Measurements from ENCODE around the gene RNF227. TPM values are rescaled to one million over a fixed set of nuclear protein-coding genes. Genes with fewer than 3 reads are reported as not detected.
A peak's percentile ranks its signal among the peaks of the same experiment; 100 is the strongest.

Gene RNF227
- total RNA-seq, 1 experiment from 2014 or later = 0.83 TPM

DNA sequence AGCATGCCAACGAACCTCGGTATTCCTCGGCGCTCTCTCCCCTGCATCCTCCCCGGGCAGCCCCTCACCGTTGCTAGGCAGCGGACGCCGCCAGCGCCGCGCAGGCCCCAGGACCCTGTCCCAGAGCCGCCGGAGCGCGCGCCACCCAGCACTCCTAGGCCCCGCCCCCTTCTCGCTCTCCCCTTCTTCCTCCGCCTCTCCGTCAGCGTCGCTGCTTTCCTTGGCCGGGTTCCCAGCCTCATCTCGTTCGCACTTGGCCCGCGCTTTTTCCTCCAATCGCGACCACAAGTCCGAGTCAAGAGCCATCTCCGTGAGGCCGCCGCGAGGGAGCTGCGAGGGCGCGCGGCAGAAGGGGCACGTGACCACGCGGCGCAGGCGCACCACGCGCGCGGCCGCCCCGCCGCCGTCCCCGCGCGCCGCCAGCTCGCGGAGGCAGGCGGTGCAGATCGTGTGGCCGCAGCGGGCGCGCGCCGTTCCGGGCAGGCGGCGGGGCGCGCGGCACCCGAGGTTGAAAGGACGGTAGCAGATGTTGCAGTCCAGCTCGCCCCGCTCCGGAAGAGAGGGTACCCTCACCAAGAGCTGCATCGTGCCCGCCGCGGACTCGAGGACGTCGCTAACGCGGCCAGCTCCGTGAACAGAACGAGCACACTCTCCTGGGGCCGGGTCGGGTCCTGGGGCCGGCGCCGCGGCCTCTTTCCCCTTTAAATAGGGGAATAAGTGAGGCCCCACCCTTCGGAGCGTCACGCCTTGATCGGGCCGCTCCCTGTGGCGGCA lies at the start of gene RNF227 (continued):
- TF ChIP-seq, protein P1, sequence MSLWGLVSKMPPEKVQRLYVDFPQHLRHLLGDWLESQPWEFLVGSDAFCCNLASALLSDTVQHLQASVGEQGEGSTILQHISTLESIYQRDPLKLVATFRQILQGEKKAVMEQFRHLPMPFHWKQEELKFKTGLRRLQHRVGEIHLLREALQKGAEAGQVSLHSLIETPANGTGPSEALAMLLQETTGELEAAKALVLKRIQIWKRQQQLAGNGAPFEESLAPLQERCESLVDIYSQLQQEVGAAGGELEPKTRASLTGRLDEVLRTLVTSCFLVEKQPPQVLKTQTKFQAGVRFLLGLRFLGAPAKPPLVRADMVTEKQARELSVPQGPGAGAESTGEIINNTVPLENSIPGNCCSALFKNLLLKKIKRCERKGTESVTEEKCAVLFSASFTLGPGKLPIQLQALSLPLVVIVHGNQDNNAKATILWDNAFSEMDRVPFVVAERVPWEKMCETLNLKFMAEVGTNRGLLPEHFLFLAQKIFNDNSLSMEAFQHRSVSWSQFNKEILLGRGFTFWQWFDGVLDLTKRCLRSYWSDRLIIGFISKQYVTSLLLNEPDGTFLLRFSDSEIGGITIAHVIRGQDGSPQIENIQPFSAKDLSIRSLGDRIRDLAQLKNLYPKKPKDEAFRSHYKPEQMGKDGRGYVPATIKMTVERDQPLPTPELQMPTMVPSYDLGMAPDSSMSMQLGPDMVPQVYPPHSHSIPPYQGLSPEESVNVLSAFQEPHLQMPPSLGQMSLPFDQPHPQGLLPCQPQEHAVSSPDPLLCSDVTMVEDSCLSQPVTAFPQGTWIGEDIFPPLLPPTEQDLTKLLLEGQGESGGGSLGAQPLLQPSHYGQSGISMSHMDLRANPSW (CRISPR knock-in tag; conservative IDR thresholded peaks at IDR 0.05; ENCODE audit: low read depth) = no peak
- TF ChIP-seq GABPB1 (CRISPR knock-in tag; IDR thresholded peaks at IDR 0.05) (peak; percentile 73; the same call in 1 of the 2 replicates), ELF4 (CRISPR knock-in tag; IDR thresholded peaks at IDR 0.05; ENCODE audit: low read depth) (no peak; the same call in 1 of the 2 replicates), ZBTB21 (CRISPR knock-in tag; IDR thresholded peaks at IDR 0.05; ENCODE audit: borderline replicate concordance) (0 out of 2 replicates have a peak, but pooled peaks have one; percentile 74), MYBL2 (CRISPR knock-in tag; IDR thresholded peaks at IDR 0.05) (peak; percentile 88; the same call in 1 of the 2 replicates), OVOL2 (CRISPR knock-in tag; IDR thresholded peaks at IDR 0.05; ENCODE audit: borderline replicate concordance) (no peak), NR3C1 (CRISPR knock-in tag; conservative IDR thresholded peaks at IDR 0.05; ENCODE audit: low read depth) (peak; percentile 95; the same call in 1 of the 2 replicates), SP1 (CRISPR knock-in tag; conservative IDR thresholded peaks at IDR 0.05) (peak; percentile 87), ATF1 (CRISPR knock-in tag; IDR thresholded peaks at IDR 0.05) (0 out of 2 replicates have a peak, but pooled peaks have one; percentile 43), ETV6 (CRISPR knock-in tag; IDR thresholded peaks at IDR 0.05) (peak; percentile 85), KAT7 (CRISPR knock-in tag; IDR thresholded peaks at IDR 0.05; ENCODE audit: borderline replicate concordance) (peak; percentile 96; the same call in 1 of the 2 replicates), GRHL2 (CRISPR knock-in tag; IDR thresholded peaks at IDR 0.05; ENCODE audit: insufficient replicate concordance, severe bottlenecking) (no peak), ZSCAN18 (CRISPR knock-in tag; IDR thresholded peaks at IDR 0.05) (no peak), ZNF416 (CRISPR knock-in tag; IDR thresholded peaks at IDR 0.05) (no peak), MXD4 (CRISPR knock-in tag; IDR thresholded peaks at IDR 0.05; ENCODE audit: borderline replicate concordance) (no peak), ZNF512 (CRISPR knock-in tag; IDR thresholded peaks at IDR 0.05; ENCODE audit: borderline replicate concordance) (no peak), USF1 (CRISPR knock-in tag; IDR thresholded peaks at IDR 0.05) (peak; percentile 92), HMGA2 (CRISPR knock-in tag; IDR thresholded peaks at IDR 0.05) (no peak), ESRRA (CRISPR knock-in tag; IDR thresholded peaks at IDR 0.05; ENCODE audit: borderline replicate concordance) (peak; percentile 69; the same call in 1 of the 2 replicates)
- TF ChIP-seq, protein P2, sequence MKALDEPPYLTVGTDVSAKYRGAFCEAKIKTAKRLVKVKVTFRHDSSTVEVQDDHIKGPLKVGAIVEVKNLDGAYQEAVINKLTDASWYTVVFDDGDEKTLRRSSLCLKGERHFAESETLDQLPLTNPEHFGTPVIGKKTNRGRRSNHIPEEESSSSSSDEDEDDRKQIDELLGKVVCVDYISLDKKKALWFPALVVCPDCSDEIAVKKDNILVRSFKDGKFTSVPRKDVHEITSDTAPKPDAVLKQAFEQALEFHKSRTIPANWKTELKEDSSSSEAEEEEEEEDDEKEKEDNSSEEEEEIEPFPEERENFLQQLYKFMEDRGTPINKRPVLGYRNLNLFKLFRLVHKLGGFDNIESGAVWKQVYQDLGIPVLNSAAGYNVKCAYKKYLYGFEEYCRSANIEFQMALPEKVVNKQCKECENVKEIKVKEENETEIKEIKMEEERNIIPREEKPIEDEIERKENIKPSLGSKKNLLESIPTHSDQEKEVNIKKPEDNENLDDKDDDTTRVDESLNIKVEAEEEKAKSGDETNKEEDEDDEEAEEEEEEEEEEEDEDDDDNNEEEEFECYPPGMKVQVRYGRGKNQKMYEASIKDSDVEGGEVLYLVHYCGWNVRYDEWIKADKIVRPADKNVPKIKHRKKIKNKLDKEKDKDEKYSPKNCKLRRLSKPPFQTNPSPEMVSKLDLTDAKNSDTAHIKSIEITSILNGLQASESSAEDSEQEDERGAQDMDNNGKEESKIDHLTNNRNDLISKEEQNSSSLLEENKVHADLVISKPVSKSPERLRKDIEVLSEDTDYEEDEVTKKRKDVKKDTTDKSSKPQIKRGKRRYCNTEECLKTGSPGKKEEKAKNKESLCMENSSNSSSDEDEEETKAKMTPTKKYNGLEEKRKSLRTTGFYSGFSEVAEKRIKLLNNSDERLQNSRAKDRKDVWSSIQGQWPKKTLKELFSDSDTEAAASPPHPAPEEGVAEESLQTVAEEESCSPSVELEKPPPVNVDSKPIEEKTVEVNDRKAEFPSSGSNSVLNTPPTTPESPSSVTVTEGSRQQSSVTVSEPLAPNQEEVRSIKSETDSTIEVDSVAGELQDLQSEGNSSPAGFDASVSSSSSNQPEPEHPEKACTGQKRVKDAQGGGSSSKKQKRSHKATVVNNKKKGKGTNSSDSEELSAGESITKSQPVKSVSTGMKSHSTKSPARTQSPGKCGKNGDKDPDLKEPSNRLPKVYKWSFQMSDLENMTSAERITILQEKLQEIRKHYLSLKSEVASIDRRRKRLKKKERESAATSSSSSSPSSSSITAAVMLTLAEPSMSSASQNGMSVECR (CRISPR knock-in tag; IDR thresholded peaks at IDR 0.05; ENCODE audit: borderline replicate concordance) = peak; percentile 97
- TF ChIP-seq, protein P3, sequence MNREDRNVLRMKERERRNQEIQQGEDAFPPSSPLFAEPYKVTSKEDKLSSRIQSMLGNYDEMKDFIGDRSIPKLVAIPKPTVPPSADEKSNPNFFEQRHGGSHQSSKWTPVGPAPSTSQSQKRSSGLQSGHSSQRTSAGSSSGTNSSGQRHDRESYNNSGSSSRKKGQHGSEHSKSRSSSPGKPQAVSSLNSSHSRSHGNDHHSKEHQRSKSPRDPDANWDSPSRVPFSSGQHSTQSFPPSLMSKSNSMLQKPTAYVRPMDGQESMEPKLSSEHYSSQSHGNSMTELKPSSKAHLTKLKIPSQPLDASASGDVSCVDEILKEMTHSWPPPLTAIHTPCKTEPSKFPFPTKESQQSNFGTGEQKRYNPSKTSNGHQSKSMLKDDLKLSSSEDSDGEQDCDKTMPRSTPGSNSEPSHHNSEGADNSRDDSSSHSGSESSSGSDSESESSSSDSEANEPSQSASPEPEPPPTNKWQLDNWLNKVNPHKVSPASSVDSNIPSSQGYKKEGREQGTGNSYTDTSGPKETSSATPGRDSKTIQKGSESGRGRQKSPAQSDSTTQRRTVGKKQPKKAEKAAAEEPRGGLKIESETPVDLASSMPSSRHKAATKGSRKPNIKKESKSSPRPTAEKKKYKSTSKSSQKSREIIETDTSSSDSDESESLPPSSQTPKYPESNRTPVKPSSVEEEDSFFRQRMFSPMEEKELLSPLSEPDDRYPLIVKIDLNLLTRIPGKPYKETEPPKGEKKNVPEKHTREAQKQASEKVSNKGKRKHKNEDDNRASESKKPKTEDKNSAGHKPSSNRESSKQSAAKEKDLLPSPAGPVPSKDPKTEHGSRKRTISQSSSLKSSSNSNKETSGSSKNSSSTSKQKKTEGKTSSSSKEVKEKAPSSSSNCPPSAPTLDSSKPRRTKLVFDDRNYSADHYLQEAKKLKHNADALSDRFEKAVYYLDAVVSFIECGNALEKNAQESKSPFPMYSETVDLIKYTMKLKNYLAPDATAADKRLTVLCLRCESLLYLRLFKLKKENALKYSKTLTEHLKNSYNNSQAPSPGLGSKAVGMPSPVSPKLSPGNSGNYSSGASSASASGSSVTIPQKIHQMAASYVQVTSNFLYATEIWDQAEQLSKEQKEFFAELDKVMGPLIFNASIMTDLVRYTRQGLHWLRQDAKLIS (CRISPR knock-in tag; IDR thresholded peaks at IDR 0.05; ENCODE audit: borderline replicate concordance) = no peak
